ENCODE results near the gene NUDT9. TPM values are rescaled to one million over a fixed set of nuclear protein-coding genes. Genes with fewer than 3 reads are reported as not detected.
A peak's percentile ranks its signal among the peaks of the same experiment; 100 is the strongest.
"Not testable (repeated sequence)": the region's sequence is repeated elsewhere in the genome, so short reads cannot be mapped to it uniquely, and the experiment has no call there.

Gene NUDT9
- total RNA-seq, 1 donor from 2014 or later, result 23.6 TPM

- no peaks in the 10 kb centered on the region for H3K9me3 Mint-ChIP-seq (ENCODE audit: unreplicated experiment)
- H3K4me1 Mint-ChIP-seq (ENCODE audit: unreplicated experiment), result no peaks in the 10 kb centered on the region
- H3K27ac Mint-ChIP-seq (ENCODE audit: unreplicated experiment), result no peak overlapping the region
- H3K27me3 Mint-ChIP-seq (ENCODE audit: unreplicated experiment), result no peaks in the 10 kb centered on the region
- no peak overlapping the region for H3K4me3 Mint-ChIP-seq (ENCODE audit: unreplicated experiment)
- no peak for DNase-seq (ENCODE audit: extremely low spot score, unreplicated experiment)
- no peak for TF ChIP-seq CTCF (IDR thresholded peaks at IDR 0.05)
- peaks cover 41% of the 10 kb centered on the region for H3K36me3 Mint-ChIP-seq (ENCODE audit: unreplicated experiment)
These were observed 20.5 kb downstream of the NUDT9 start for GRCh38 chr4:87442889-87443288.

- no peak overlapping the region for H3K27ac Mint-ChIP-seq (ENCODE audit: unreplicated experiment)
- no peak overlapping the region for H3K4me3 Mint-ChIP-seq (ENCODE audit: unreplicated experiment)
- no peaks in the 10 kb centered on the region for H3K4me1 Mint-ChIP-seq (ENCODE audit: unreplicated experiment)
- H3K36me3 Mint-ChIP-seq (ENCODE audit: unreplicated experiment), result peaks cover 30% of the 10 kb centered on the region
- no peaks in the 10 kb centered on the region for H3K9me3 Mint-ChIP-seq (ENCODE audit: unreplicated experiment)
- TF ChIP-seq CTCF (IDR thresholded peaks at IDR 0.05), result no peak
- no peak for DNase-seq (ENCODE audit: extremely low spot score, unreplicated experiment)
- H3K27me3 Mint-ChIP-seq (ENCODE audit: unreplicated experiment), result no peaks in the 10 kb centered on the region
These were observed 22.4 kb downstream of the NUDT9 start for GRCh38 chr4:87444741-87445140.

DNA sequence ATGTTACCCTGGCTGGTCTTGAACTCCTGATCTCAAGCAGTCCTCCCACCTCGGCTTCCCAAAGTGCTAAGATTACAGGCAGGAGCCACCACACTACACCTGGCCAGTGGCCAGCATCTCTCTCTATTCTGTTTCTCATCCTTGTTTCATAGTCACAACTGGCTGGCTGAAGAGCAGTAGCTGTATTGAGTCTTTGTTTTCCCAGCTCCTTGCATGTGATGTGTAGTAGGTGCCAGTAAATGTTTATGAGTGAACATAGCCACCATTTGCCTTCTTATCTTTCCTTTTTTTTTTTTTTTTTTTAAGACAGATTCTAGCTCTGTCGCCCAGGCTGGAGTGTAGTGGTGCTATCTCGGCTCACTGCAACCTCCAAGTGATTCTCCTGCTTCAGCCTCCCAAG lies 23.6 kb downstream of the NUDT9 start:
- Mint-ChIP-seq H3K4me3 (ENCODE audit: unreplicated experiment) (no peak overlapping the region), H3K27ac (ENCODE audit: unreplicated experiment) (no peak overlapping the region), H3K9me3 (ENCODE audit: unreplicated experiment) (no peaks in the 10 kb centered on the region), H3K36me3 (ENCODE audit: unreplicated experiment) (peaks cover 32% of the 10 kb centered on the region), H3K27me3 (ENCODE audit: unreplicated experiment) (no peaks in the 10 kb centered on the region), H3K4me1 (ENCODE audit: unreplicated experiment) (no peaks in the 10 kb centered on the region)
- no peak for DNase-seq (ENCODE audit: extremely low spot score, unreplicated experiment)
- TF ChIP-seq CTCF (IDR thresholded peaks at IDR 0.05), result no peak

- H3K36me3 Mint-ChIP-seq (ENCODE audit: unreplicated experiment), result peaks cover 37% of the 10 kb centered on the region
- not testable (repeated sequence) for H3K4me3 Mint-ChIP-seq (ENCODE audit: unreplicated experiment); H3K27me3 Mint-ChIP-seq (ENCODE audit: unreplicated experiment); H3K27ac Mint-ChIP-seq (ENCODE audit: unreplicated experiment); H3K9me3 Mint-ChIP-seq (ENCODE audit: unreplicated experiment); H3K4me1 Mint-ChIP-seq (ENCODE audit: unreplicated experiment); DNase-seq (ENCODE audit: extremely low spot score, unreplicated experiment)
These were observed 24.0 kb downstream of the NUDT9 start for GRCh38 chr4:87446375-87446774.

- H3K4me3 Mint-ChIP-seq (ENCODE audit: unreplicated experiment), result no peak overlapping the region
- peak; percentile 12 for TF ChIP-seq CTCF (IDR thresholded peaks at IDR 0.05)
- H3K27me3 Mint-ChIP-seq (ENCODE audit: unreplicated experiment), result no peaks in the 10 kb centered on the region
- no peak for DNase-seq (ENCODE audit: extremely low spot score, unreplicated experiment)
- peaks cover 29% of the 10 kb centered on the region for H3K36me3 Mint-ChIP-seq (ENCODE audit: unreplicated experiment)
- H3K27ac Mint-ChIP-seq (ENCODE audit: unreplicated experiment), result no peak overlapping the region
- no peaks in the 10 kb centered on the region for H3K9me3 Mint-ChIP-seq (ENCODE audit: unreplicated experiment)
- no peaks in the 10 kb centered on the region for H3K4me1 Mint-ChIP-seq (ENCODE audit: unreplicated experiment)
These were observed 29.2 kb downstream of the NUDT9 start for GRCh38 chr4:87451537-87451936.

DNA sequence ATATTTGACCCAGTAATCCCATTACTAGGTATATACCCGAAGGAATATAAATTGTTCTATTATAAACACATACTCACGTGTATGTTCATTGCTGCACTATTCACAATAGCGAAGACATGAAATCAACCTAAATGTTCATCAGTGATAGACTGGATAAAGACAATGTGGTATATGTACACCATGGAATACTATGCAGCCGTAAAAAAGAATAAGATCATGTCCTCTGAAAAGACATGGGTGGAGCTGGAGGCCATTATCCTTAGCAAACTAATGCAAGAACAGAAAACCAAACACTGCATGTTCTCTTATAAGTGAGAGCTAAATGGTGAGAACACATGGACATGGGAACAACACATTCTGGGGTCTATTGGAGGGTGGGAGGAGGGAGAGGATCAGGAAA lies 36.5 kb downstream of the NUDT9 start:
- no peak for TF ChIP-seq CTCF (IDR thresholded peaks at IDR 0.05)
- Mint-ChIP-seq H3K27me3 (ENCODE audit: unreplicated experiment) (no peaks in the 10 kb centered on the region), H3K27ac (ENCODE audit: unreplicated experiment) (no peak overlapping the region), H3K9me3 (ENCODE audit: unreplicated experiment) (peaks cover 8% of the 10 kb centered on the region), H3K36me3 (ENCODE audit: unreplicated experiment) (peaks cover 28% of the 10 kb centered on the region), H3K4me1 (ENCODE audit: unreplicated experiment) (peaks cover 2% of the 10 kb centered on the region), H3K4me3 (ENCODE audit: unreplicated experiment) (no peak overlapping the region)
- DNase-seq (ENCODE audit: extremely low spot score, unreplicated experiment), result no peak

Measured in osteocyte (in vitro differentiated cells).